K562 (cell line): ENCODE results near the gene ARL6IP6. TPM values are rescaled to one million over a fixed set of nuclear protein-coding genes. Genes with fewer than 3 reads are reported as not detected.
"Not testable (repeated sequence)": the region's sequence is repeated elsewhere in the genome, so short reads cannot be mapped to it uniquely, and the experiment has no call there.

ENCODE experiments used
- ATAC-seq: fragments of 200-7000 bp; cut with Tn5 transposase; 3 replicates; pipeline ENCODE4 v1.9.1; 2020; ENCODE audit warnings: moderate library complexity
- BruUV-seq: library from RNA; stranded (reverse); fragments of 400-500 nt; replicated peaks from 2 replicates; lab custom pipeline; 2021; lab: Mats Ljungman, UMichigan
- CTCF ChIA-PET: fragments of 300-600 bp; formaldehyde crosslinking; extraction: SDS; loops from one replicate; lab custom pipeline; 2021; ENCODE audit warnings: low intra/inter-chr PET ratio; lab: Yijun Ruan, JAX
- POLR2A ChIA-PET: fragments of 300-600, 350-650 bp; sonication (Branson Sonifier 250); formaldehyde crosslinking; extraction: SDS; loops from one replicate; lab custom pipeline; 2021; ENCODE audit warnings: antibody characterized with exemption, inconsistent platforms; lab: Yijun Ruan, JAX
- DNase-seq, 4 experiments: peaks; one replicate each; pipeline versions ENCODE4 v3.0.0 to v3.0.0-alpha.2; 2011 to 2018; ENCODE audit warnings: low spot score in 3 of 4, mixed read lengths in 3 of 4; ENCODE audit errors: extremely low read depth in 1 of 4
- FAIRE-seq: peaks from 2 replicates; lab custom pipeline; 2011; peaks lifted over from hg19 to GRCh38; lab: Jason Lieb, UNC
- H2AFZ ChIP-seq: 2 replicates; pipeline ENCODE4 v1.6.0; 2011; ENCODE audit warnings: low read depth, low read length, control low read depth, inconsistent platforms
- H3K27ac ChIP-seq: fragments of 200-600 bp; 3 replicates; pipeline ENCODE4 v1.8.0; 2011; ENCODE audit warnings: low read depth, mild to moderate bottlenecking, control low read depth, inconsistent platforms, low read length, moderate library complexity, mixed read lengths; ENCODE audit errors: extremely low read depth
- H3K27me3 ChIP-seq, 2 experiments: fragments of 300-600 bp in 1 of 2; 2 replicates in 1 of 2; 3 replicates in 1 of 2; pipeline versions ENCODE4 v1.6.0 to v1.8.0; 2011; ENCODE audit warnings: inconsistent platforms in 2 of 2, low read length in 2 of 2, mild to moderate bottlenecking in 1 of 2, mixed read lengths in 1 of 2, moderate library complexity in 1 of 2; ENCODE audit not compliant: control insufficient read depth in 2 of 2, insufficient read depth in 2 of 2
- H3K36me3 ChIP-seq: fragments of 300-600 bp; 3 replicates; pipeline ENCODE4 v1.8.0; 2011; ENCODE audit warnings: mild to moderate bottlenecking, low read length, inconsistent platforms; ENCODE audit not compliant: control insufficient read depth, insufficient read depth
- H3K4me1 ChIP-seq, 2 experiments: fragments of 200-600 bp in 1 of 2; replicated peaks in 1 of 2; 2 replicates in 1 of 2; 3 replicates in 1 of 2; pipeline versions ENCODE4 v1.5.1 to v1.8.0; 2011; ENCODE audit warnings: inconsistent platforms in 2 of 2, low read length in 2 of 2, mild to moderate bottlenecking in 1 of 2, mixed read lengths in 1 of 2, moderate library complexity in 1 of 2; ENCODE audit not compliant: control insufficient read depth in 2 of 2, insufficient read depth in 2 of 2
- H3K4me2 ChIP-seq: 2 replicates; pipeline ENCODE4 v1.6.1; 2011; ENCODE audit warnings: low read length, control low read depth, inconsistent platforms, mixed read lengths; ENCODE audit not compliant: insufficient read depth
- H3K4me3 ChIP-seq: fragments of 200-600 bp; sonication (generic), shearing (Covaris generic); 2 replicates; pipeline ENCODE4 v1.5.1; 2016; ENCODE audit warnings: control low read depth, inconsistent platforms
- H3K79me2 ChIP-seq: fragments of 200-600 bp; 3 replicates; pipeline ENCODE4 v1.8.0; 2011; ENCODE audit warnings: low read length, inconsistent platforms; ENCODE audit not compliant: control insufficient read depth, insufficient read depth
- H3K9ac ChIP-seq, 2 experiments: 2 replicates each; pipeline versions ENCODE4 v1.6.0 to v1.6.1; 2011; ENCODE audit warnings: low read depth in 2 of 2, low read length in 2 of 2, control low read depth in 1 of 2, inconsistent platforms in 1 of 2, mild to moderate bottlenecking in 1 of 2, mixed read lengths in 1 of 2; ENCODE audit not compliant: insufficient read depth in 1 of 2
- H3K9me1 ChIP-seq: one replicate; pipeline ENCODE4 v1.6.0; 2011; ENCODE audit warnings: inconsistent platforms, mild to moderate bottlenecking, low read length, moderate library complexity; ENCODE audit not compliant: control insufficient read depth, insufficient read depth
- H3K9me3 ChIP-seq: replicated peaks from 2 replicates; pipeline ENCODE4 v1.5.1; 2011; ENCODE audit warnings: low read depth, low read length, inconsistent platforms; ENCODE audit not compliant: control insufficient read depth, insufficient read depth
- H4K20me1 ChIP-seq: replicated peaks from 2 replicates; pipeline ENCODE4 v1.6.1; 2011; ENCODE audit warnings: low read length, inconsistent platforms, mixed read lengths; ENCODE audit not compliant: control insufficient read depth, insufficient read depth
- CHCHD3 ChIP-seq: fragments of 250-450 bp; sonication (Bioruptor Pico); IDR thresholded peaks from 2 replicates; pipeline ENCODE4 v2.1.2; 2022; ENCODE audit warnings: mild to moderate bottlenecking
- HSF4 ChIP-seq: fragments of 250-450 bp; sonication (Bioruptor Pico); IDR thresholded peaks from 2 replicates; pipeline ENCODE4 v2.1.2; 2022; ENCODE audit warnings: mild to moderate bottlenecking, moderate library complexity, borderline replicate concordance
- POLR2H ChIP-seq: IDR thresholded peaks from 2 replicates; pipeline ENCODE4 v1.6.1; 2016; ENCODE audit warnings: missing genetic modification characterization, low read depth, mild to moderate bottlenecking, control low read depth, missing compliant biosample characterization, moderate library complexity
- SMARCE1 ChIP-seq: fragments of 450-650 bp; IDR thresholded peaks from 2 replicates; pipeline ENCODE4 v1.7.1; 2016; ENCODE audit warnings: mild to moderate bottlenecking
- ZNF431 ChIP-seq: sonication (generic); formaldehyde crosslinking; IDR thresholded peaks from 2 replicates; pipeline ENCODE4 v1.8.0; 2022; ENCODE audit warnings: mild to moderate bottlenecking, missing genetic modification reagents
- ZNF699 ChIP-seq: fragments of 250-450 bp; sonication (Bioruptor Pico); IDR thresholded peaks from 2 replicates; pipeline ENCODE4 v1.8.0; 2021; ENCODE audit warnings: mild to moderate bottlenecking, moderate library complexity; ENCODE audit not compliant: insufficient replicate concordance
- WGBS: fragments of 100-300 bp; shearing (Covaris generic); methylation state at CpG from one replicate; pipeline ENCODE4 v1.1.6; 2016; ENCODE audit warnings: low coverage, mixed read lengths; ENCODE audit not compliant: insufficient coverage; ENCODE audit errors: missing lambda C conversion rate; 5-methylcytosine and 5-hydroxymethylcytosine counted together
- in situ Hi-C: fragments of 300-500 bp; cut with MboI; formaldehyde crosslinking; loops from 4 replicates; pipeline ENCODE4 v1.15.0; 2018; ENCODE audit warnings: inconsistent platforms, mixed read lengths
- intact Hi-C: fragments of 100-400 bp; cut with micrococcal nuclease; formaldehyde crosslinking; loops from 2 replicates; pipeline ENCODE4 v1.14.2; 2022
- polyA plus RNA-seq, 8 experiments: library from polyadenylated mRNA; depleted of rRNA in 4 of 8; stranded (reverse) in 5 of 8; unstranded in 3 of 8; fragments of >200 nt; fragmentation: Nextera tagmentation in 2 of 8; fragmentation: Illumina TruSeq in 1 of 8; extraction: Ambion mirVana in 2 of 8; extraction: Trizol in 1 of 8; gene quantifications; 2 replicates each; pipeline versions ENCODE4 v1.2.1 to v1.2.3, GENCODE V29; 2011 to 2014; ENCODE audit warnings: inconsistent platforms in 1 of 8, missing spikeins in 1 of 8
- total RNA-seq, 7 experiments: library from RNA; depleted of rRNA in 6 of 7; stranded (reverse); fragments of >200 nt in 6 of 7; fragmentation: Illumina TruSeq in 2 of 7; extraction: Trizol in 2 of 7; gene quantifications; 2 replicates each; pipeline versions ENCODE4 v1.2.1 to v1.2.3, GENCODE V29; 2011 to 2021; ENCODE audit warnings: low replicate concordance in 1 of 7

The ARL6IP6 gene
- total and polyA plus RNA-seq, 9 of the 15 experiments (the other 6 are each of a cell fraction or from before 2014, with no cell fraction given): 19.2 to 98.5 (median 36.2) TPM

DNA sequence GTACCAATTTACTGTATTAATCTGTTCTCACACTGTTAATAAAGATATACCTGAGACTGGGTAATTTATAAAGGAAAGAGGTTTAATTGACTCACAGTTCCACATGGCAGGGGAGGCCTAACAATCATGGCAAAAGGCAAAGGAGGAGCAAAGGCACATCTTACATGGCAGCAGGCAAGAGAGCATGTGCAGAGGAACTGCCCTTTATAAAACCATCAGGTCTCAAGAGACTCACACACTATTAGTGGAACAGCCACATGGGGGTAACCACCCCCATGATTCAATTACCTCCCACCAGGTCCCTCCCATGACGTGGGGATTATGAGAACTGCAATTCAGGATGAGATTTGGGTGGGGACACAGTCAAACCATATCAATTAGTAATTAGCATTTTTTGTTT, 21.3 kb downstream of the ARL6IP6 start:
- H3K79me2 ChIP-seq, DNase-seq, H3K9me1 ChIP-seq, BruUV-seq, ATAC-seq, H4K20me1 ChIP-seq, H3K4me3 ChIP-seq, H3K27ac ChIP-seq, H3K4me2 ChIP-seq, H3K9ac ChIP-seq, H2AFZ ChIP-seq, POLR2A ChIA-PET, H3K4me1 ChIP-seq, H3K9me3 ChIP-seq, in situ Hi-C loops, FAIRE-seq, H3K27me3 ChIP-seq: not testable (repeated sequence)
- H3K36me3 ChIP-seq: peaks cover 81% of the 10 kb centered on the region
- peak; percentile 99 for TF ChIP-seq ZNF431
- WGBS: 64% methylated on average over 1 of the region's 1 CpG
- CTCF ChIA-PET: interaction anchor here (1.6 kb wide), 1 partner anchor 24 kb away, joined by 5 read pairs; no protein-coding TSS in a partner anchor
- intact Hi-C loops: loop anchor here (2.0 to 10.0 kb wide), 4 partner anchors 21 to 778 kb away; partner anchors contain the start of gene ARL6IP6

GRCh38 chr2:152740743-152741328, 22.4 kb downstream of the ARL6IP6 start:
- Histone ChIP-seq H4K20me1 (no peaks in the 10 kb centered on the region), H3K4me2 (no peak overlapping the region), H3K9ac (no peak overlapping the region), H2AFZ (no peak overlapping the region), H3K36me3 (peaks cover 82% of the 10 kb centered on the region), H3K27ac (no peak overlapping the region), H3K27me3 (no peaks in the 10 kb centered on the region), H3K9me1 (no peaks in the 10 kb centered on the region), H3K9me3 (no peaks in the 10 kb centered on the region), H3K79me2 (peaks cover 3% of the 10 kb centered on the region; the same call in 1 of the 3 replicates), H3K4me3 (no peak overlapping the region), H3K4me1 (no peaks in the 10 kb centered on the region)
- CTCF ChIA-PET: interaction anchor here (0.6 to 1.6 kb wide), 4 partner anchors 25 to 788 kb away, joined by 3 to 7 read pairs (median 4); partner anchors contain the start of gene RPRM
- BruUV-seq: no TSS peak
- in situ Hi-C loops: no loop called here
- DNase-seq (peak; percentile 49 to 65 (median 58)), ATAC-seq (peak; percentile 89), FAIRE-seq (peak; percentile 74)
- WGBS: 8% methylated on average over 2 of the region's 2 CpGs
- POLR2A ChIA-PET: no interaction called here
- intact Hi-C loops: loop anchor here (2.0 to 10.0 kb wide), 4 partner anchors 22 to 776 kb away; partner anchors contain the start of gene ARL6IP6
- TF ChIP-seq POLR2H (tag) (peak; percentile 33; the same call in 1 of the 2 replicates), ZNF699 (CRISPR knock-in tag) (no peak), CHCHD3 (CRISPR knock-in tag) (no peak), HSF4 (no peak), SMARCE1 (no peak)
